ENCODE results near the gene C14orf180. TPM values are rescaled to one million over a fixed set of nuclear protein-coding genes. Genes with fewer than 3 reads are reported as not detected.

C14orf180 gene
- total RNA-seq, 1 donor from 2014 or later, result not detected

- H3K27me3 Mint-ChIP-seq (ENCODE audit: unreplicated experiment), result peaks cover 7% of the 10 kb centered on the region
- TF ChIP-seq CTCF (IDR thresholded peaks at IDR 0.05; ENCODE audit: unreplicated experiment), result no peak
- DNase-seq (ENCODE audit: low spot score), result no peak
- no peak overlapping the region for H3K27ac Mint-ChIP-seq (ENCODE audit: unreplicated experiment)
- H3K4me1 Mint-ChIP-seq (ENCODE audit: unreplicated experiment), result no peaks in the 10 kb centered on the region
- H3K4me3 Mint-ChIP-seq (ENCODE audit: unreplicated experiment), result no peak overlapping the region
- peaks cover 4% of the 10 kb centered on the region for H3K9me3 Mint-ChIP-seq (ENCODE audit: unreplicated experiment)
- peaks cover 3% of the 10 kb centered on the region for H3K36me3 Mint-ChIP-seq (ENCODE audit: low read depth, unreplicated experiment)
Observed at GRCh38 chr14:104633276-104634137, 53.9 kb downstream of the C14orf180 start.

- H3K4me1 Mint-ChIP-seq (ENCODE audit: unreplicated experiment), result no peaks in the 10 kb centered on the region
- H3K9me3 Mint-ChIP-seq (ENCODE audit: unreplicated experiment), result peaks cover under 1% of the 10 kb centered on the region
- H3K27ac Mint-ChIP-seq (ENCODE audit: unreplicated experiment), result no peak overlapping the region
- DNase-seq (ENCODE audit: low spot score), result no peak
- no peaks in the 10 kb centered on the region for H3K36me3 Mint-ChIP-seq (ENCODE audit: low read depth, unreplicated experiment)
- H3K4me3 Mint-ChIP-seq (ENCODE audit: unreplicated experiment), result no peak overlapping the region
- TF ChIP-seq CTCF (IDR thresholded peaks at IDR 0.05; ENCODE audit: unreplicated experiment), result no peak
- H3K27me3 Mint-ChIP-seq (ENCODE audit: unreplicated experiment), result peaks cover 10% of the 10 kb centered on the region
Observed at GRCh38 chr14:104634138-104634760, 54.7 kb downstream of the C14orf180 start.

GRCh38 chr14:104634886-104635570 lies 55.5 kb downstream of the C14orf180 start:
- DNase-seq (ENCODE audit: low spot score), result no peak
- no peaks in the 10 kb centered on the region for H3K36me3 Mint-ChIP-seq (ENCODE audit: low read depth, unreplicated experiment)
- H3K9me3 Mint-ChIP-seq (ENCODE audit: unreplicated experiment), result no peaks in the 10 kb centered on the region
- no peaks in the 10 kb centered on the region for H3K4me1 Mint-ChIP-seq (ENCODE audit: unreplicated experiment)
- H3K4me3 Mint-ChIP-seq (ENCODE audit: unreplicated experiment), result no peak overlapping the region
- H3K27me3 Mint-ChIP-seq (ENCODE audit: unreplicated experiment), result peaks cover 11% of the 10 kb centered on the region
- TF ChIP-seq CTCF (IDR thresholded peaks at IDR 0.05; ENCODE audit: unreplicated experiment), result no peak
- H3K27ac Mint-ChIP-seq (ENCODE audit: unreplicated experiment), result no peak overlapping the region

- Mint-ChIP-seq H3K36me3 (ENCODE audit: low read depth, unreplicated experiment) (no peaks in the 10 kb centered on the region), H3K27me3 (ENCODE audit: unreplicated experiment) (peaks cover 11% of the 10 kb centered on the region), H3K4me1 (ENCODE audit: unreplicated experiment) (no peaks in the 10 kb centered on the region), H3K9me3 (ENCODE audit: unreplicated experiment) (no peaks in the 10 kb centered on the region), H3K4me3 (ENCODE audit: unreplicated experiment) (no peak overlapping the region), H3K27ac (ENCODE audit: unreplicated experiment) (no peak overlapping the region)
- TF ChIP-seq CTCF (IDR thresholded peaks at IDR 0.05; ENCODE audit: unreplicated experiment), result no peak
- DNase-seq (ENCODE audit: low spot score), result no peak
Observed at GRCh38 chr14:104635717-104636116, 56.2 kb downstream of the C14orf180 start.

Data from endothelial cell (in vitro differentiated cells).